CD14-positive monocyte (primary cell): ENCODE data around the gene IFNA1. TPM values are rescaled to one million over a fixed set of nuclear protein-coding genes. Genes with fewer than 3 reads are reported as not detected.

Experiments used
- DNase-seq, 3 donors: peaks; one replicate each; pipeline ENCODE4 v3.0.0-alpha.2; 2011 to 2022
- H2AFZ ChIP-seq: 2 replicates; pipeline ENCODE4 v1.6.0; 2012; ENCODE audit warnings: mild to moderate bottlenecking, low read depth, low read length, inconsistent platforms; ENCODE audit not compliant: insufficient read depth, poor library complexity, severe bottlenecking
- H3K27ac ChIP-seq, 2 donors: 1 replicate in 1 of 2; 2 replicates in 1 of 2; pipeline ENCODE4 v1.5.1; 2012 to 2013; ENCODE audit warnings: low read length in 2 of 2, control low read depth in 1 of 2, inconsistent platforms in 1 of 2, low read depth in 1 of 2, mild to moderate bottlenecking in 1 of 2
- H3K27me3 ChIP-seq, 2 donors: one replicate each; pipeline versions ENCODE4 v1.6.0 to v1.6.1; 2011 to 2013; ENCODE audit warnings: low read length in 2 of 2; ENCODE audit not compliant: control insufficient read depth in 2 of 2, insufficient read depth in 2 of 2
- H3K36me3 ChIP-seq, 2 donors: replicated peaks in 1 of 2; 1 replicate in 1 of 2; 2 replicates in 1 of 2; pipeline versions ENCODE4 v1.5.1 to v1.6.1; 2012 to 2013; ENCODE audit warnings: low read length in 2 of 2, control low read depth in 1 of 2, inconsistent platforms in 1 of 2, mild to moderate bottlenecking in 1 of 2; ENCODE audit not compliant: insufficient read depth in 2 of 2, control insufficient read depth in 1 of 2
- H3K4me1 ChIP-seq, 2 donors: 1 replicate in 1 of 2; 2 replicates in 1 of 2; pipeline versions ENCODE4 v1.5.1 to v1.6.1; 2012 to 2013; ENCODE audit warnings: low read length in 2 of 2, control low read depth in 1 of 2, inconsistent platforms in 1 of 2, mild to moderate bottlenecking in 1 of 2, moderate library complexity in 1 of 2; ENCODE audit not compliant: insufficient read depth in 2 of 2, control insufficient read depth in 1 of 2
- H3K4me2 ChIP-seq: replicated peaks from 2 replicates; pipeline ENCODE3; 2012; ENCODE audit warnings: low read length, moderate library complexity, mild to moderate bottlenecking; ENCODE audit not compliant: poor library complexity, severe bottlenecking; ENCODE audit errors: extremely low read depth
- H3K4me3 ChIP-seq, 3 experiments: fragments of 200-600 bp in 1 of 3; sonication (generic) in 1 of 3; replicated peaks in 1 of 3; 1 replicate in 2 of 3; 2 replicates in 1 of 3; pipeline ENCODE4 v1.5.1; 2011 to 2013; ENCODE audit warnings: low read length in 3 of 3, mild to moderate bottlenecking in 3 of 3, control low read depth in 2 of 3, low read depth in 2 of 3, inconsistent platforms in 1 of 3, moderate library complexity in 1 of 3
- H3K79me2 ChIP-seq: 2 replicates; pipeline ENCODE4 v1.6.0; 2012; ENCODE audit warnings: mild to moderate bottlenecking, control low read depth, inconsistent platforms, low read length, moderate library complexity; ENCODE audit not compliant: insufficient read depth
- H3K9ac ChIP-seq: 2 replicates; pipeline ENCODE4 v1.6.0; 2017; ENCODE audit warnings: low read length, mild to moderate bottlenecking; ENCODE audit not compliant: insufficient read depth, poor library complexity, severe bottlenecking
- H3K9me3 ChIP-seq, 2 donors: replicated peaks in 1 of 2; 1 replicate in 1 of 2; 2 replicates in 1 of 2; pipeline versions ENCODE4 v1.5.1 to v1.6.1; 2012 to 2013; ENCODE audit warnings: low read length in 2 of 2, control low read depth in 1 of 2; ENCODE audit not compliant: control insufficient read depth in 1 of 2, insufficient read depth in 1 of 2
- H4K20me1 ChIP-seq: 2 replicates; pipeline ENCODE4 v1.6.0; 2012; ENCODE audit warnings: mild to moderate bottlenecking, low read length, control low read depth, moderate library complexity; ENCODE audit not compliant: insufficient read depth
- H3K27ac Mint-ChIP-seq, 7 donors: one replicate each; pipeline ENCODE4 v1.8.0; 2020; ENCODE audit warnings: mild to moderate bottlenecking in 7 of 7, mixed read lengths in 7 of 7, moderate library complexity in 6 of 7, inconsistent platforms in 2 of 7
- H3K27me3 Mint-ChIP-seq, 3 donors: one replicate each; pipeline ENCODE4 v1.8.0; 2021 to 2022; ENCODE audit warnings: low read depth in 3 of 3, mild to moderate bottlenecking in 3 of 3, mixed read lengths in 3 of 3, moderate library complexity in 3 of 3, inconsistent platforms in 1 of 3
- H3K36me3 Mint-ChIP-seq, 2 donors: one replicate each; pipeline ENCODE4 v1.8.0; 2020; ENCODE audit warnings: mixed read lengths in 2 of 2, inconsistent platforms in 1 of 2, mild to moderate bottlenecking in 1 of 2
- H3K4me1 Mint-ChIP-seq: one replicate; pipeline ENCODE4 v1.8.0; 2020; ENCODE audit warnings: mild to moderate bottlenecking, mixed read lengths
- H3K4me3 Mint-ChIP-seq, 2 donors: one replicate each; pipeline ENCODE4 v1.8.0; 2020; ENCODE audit warnings: mild to moderate bottlenecking in 2 of 2, mixed read lengths in 2 of 2, moderate library complexity in 1 of 2
- H3K9me3 Mint-ChIP-seq, 7 donors: one replicate each; pipeline ENCODE4 v1.8.0; 2020 to 2022; ENCODE audit warnings: mixed read lengths in 7 of 7, mild to moderate bottlenecking in 6 of 7, moderate library complexity in 6 of 7, inconsistent platforms in 2 of 7
- CTCF ChIP-seq: fragments of 200-600 bp; IDR thresholded peaks from one replicate; pipeline ENCODE4 v1.8.0; 2022; ENCODE audit warnings: antibody characterized with exemption, mild to moderate bottlenecking
- WGBS: methylation state at CpG from one replicate; pipeline ENCODE4 v1.1.5; 2013; ENCODE audit warnings: missing lambda C conversion rate; ENCODE audit not compliant: insufficient coverage; 5-methylcytosine and 5-hydroxymethylcytosine counted together
- intact Hi-C, 2 donors: fragments of 100-400 bp; cut with micrococcal nuclease; formaldehyde crosslinking; loops; one replicate each; pipeline versions ENCODE4 v1.15.0 to v1.15.1; 2023
- polyA plus RNA-seq, 3 donors: library from polyadenylated mRNA; depleted of rRNA in 1 of 3; unstranded in 2 of 3; stranded (reverse) in 1 of 3; fragments of 300-500 nt in 2 of 3; fragments of >200 nt in 1 of 3; fragmentation: Illumina TruSeq in 2 of 3; gene quantifications; 1 replicate in 2 of 3; 2 replicates in 1 of 3; pipeline ENCODE4 v1.2.3, GENCODE V29; 2012 to 2021

Gene IFNA1
- polyA plus RNA-seq, 3 donors, result not detected

DNA sequence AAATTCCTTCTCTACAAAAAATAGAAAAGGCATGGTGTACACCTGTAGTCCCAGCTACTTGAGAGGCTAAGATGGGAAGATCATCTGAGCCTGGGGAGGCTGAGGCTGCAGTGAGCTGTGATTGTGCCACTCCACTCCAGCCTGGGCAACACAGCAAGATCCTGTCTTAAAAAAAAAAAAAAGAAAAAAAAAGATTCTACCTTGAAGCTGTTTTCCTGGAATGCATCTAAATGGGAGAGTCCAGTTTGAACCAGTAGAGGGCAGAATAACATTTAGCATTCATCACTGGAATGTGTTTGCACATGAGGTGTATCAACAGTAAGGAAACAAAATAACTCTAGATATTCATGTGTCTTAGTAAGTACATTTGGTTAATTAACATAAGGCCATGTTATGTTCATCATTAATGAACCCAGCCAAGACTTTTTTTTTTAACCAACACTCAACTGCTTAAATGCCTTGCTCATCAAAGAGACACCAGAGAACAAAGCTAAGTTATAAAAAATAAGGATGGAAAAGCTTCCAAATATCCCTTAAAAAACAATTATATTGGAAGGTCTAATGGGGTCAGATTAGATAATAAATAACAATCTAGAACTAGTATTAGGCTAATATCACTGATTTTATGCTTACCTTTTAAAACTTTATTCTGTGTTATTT lies 25.8 kb downstream of the IFNA1 start:
- H3K79me2 ChIP-seq, result no peaks in the 10 kb centered on the region
- no peak overlapping the region for H3K9ac ChIP-seq
- H3K36me3 ChIP-seq, result no peaks in the 10 kb centered on the region
- H3K27ac ChIP-seq, result no peak overlapping the region
- H3K27me3 Mint-ChIP-seq, result peaks cover 2 to 8% (median 3%) of the 10 kb centered on the region in 3 donors
- H3K4me2 ChIP-seq, result no peak overlapping the region
- H3K4me1 Mint-ChIP-seq, result no peaks in the 10 kb centered on the region
- no peak overlapping the region for H3K4me3 Mint-ChIP-seq
- intact Hi-C loops, result no loop called here
- no peaks in the 10 kb centered on the region for H3K27me3 ChIP-seq
- H3K9me3 ChIP-seq, result peaks cover 0 to 5% of the 10 kb centered on the region in 2 donors
- TF ChIP-seq CTCF, result peak; percentile 78
- H2AFZ ChIP-seq, result no peak overlapping the region
- no peaks in the 10 kb centered on the region for H3K36me3 Mint-ChIP-seq
- no peak overlapping the region for H3K27ac Mint-ChIP-seq
- no peaks in the 10 kb centered on the region for H3K4me1 ChIP-seq
- H4K20me1 ChIP-seq, result no peaks in the 10 kb centered on the region
- H3K4me3 ChIP-seq, result no peak overlapping the region
- DNase-seq, result peak; percentile 14 to 29 (median 28)
- peaks cover 2 to 13% (median 8%) of the 10 kb centered on the region in 7 donors for H3K9me3 Mint-ChIP-seq

- no peaks in the 10 kb centered on the region for H3K79me2 ChIP-seq
- no peak for DNase-seq
- no peaks in the 10 kb centered on the region for H3K9me3 Mint-ChIP-seq
- no peaks in the 10 kb centered on the region for H3K4me1 ChIP-seq
- no peaks in the 10 kb centered on the region for H4K20me1 ChIP-seq
- H3K4me3 ChIP-seq, result no peak overlapping the region
- no peak overlapping the region for H3K27ac Mint-ChIP-seq
- H3K9me3 ChIP-seq, result no peaks in the 10 kb centered on the region
- H3K27ac ChIP-seq, result no peak overlapping the region
- H3K36me3 ChIP-seq, result no peaks in the 10 kb centered on the region
- 95% methylated on average over 4 of the region's 5 CpGs for WGBS
- H2AFZ ChIP-seq, result no peak overlapping the region
- no peak overlapping the region for H3K9ac ChIP-seq
- no peaks in the 10 kb centered on the region for H3K4me1 Mint-ChIP-seq
- H3K36me3 Mint-ChIP-seq, result no peaks in the 10 kb centered on the region
- TF ChIP-seq CTCF, result no peak
- intact Hi-C loops, result no loop called here
- peaks cover 3 to 6% (median 4%) of the 10 kb centered on the region in 3 donors for H3K27me3 Mint-ChIP-seq
- H3K4me2 ChIP-seq, result no peak overlapping the region
- H3K27me3 ChIP-seq, result peaks cover 0 to 2% of the 10 kb centered on the region in 2 donors
- H3K4me3 Mint-ChIP-seq, result no peak overlapping the region
Measured at GRCh38 chr9:21470126-21470525, 29.9 kb downstream of the IFNA1 start.
